GM12865 (cell line): ENCODE results near the gene RNF214.

Experiments
- DNase-seq: peaks from one replicate; pipeline ENCODE4 v3.0.0; 2010; ENCODE audit warnings: low read depth
- H3K4me3 ChIP-seq: 2 replicates; pipeline ENCODE4 v1.5.1; 2011; ENCODE audit warnings: mild to moderate bottlenecking, low read depth, low read length, control low read depth
- TF ChIP-seq, protein P1 (sequence below): IDR thresholded peaks from 2 replicates; pipeline ENCODE4 v1.5.1; 2011; ENCODE audit warnings: low read length, control low read depth, low read depth, inconsistent platforms; ENCODE audit not compliant: insufficient read depth; ENCODE audit errors: missing control alignments

RNF214 gene

DNA sequence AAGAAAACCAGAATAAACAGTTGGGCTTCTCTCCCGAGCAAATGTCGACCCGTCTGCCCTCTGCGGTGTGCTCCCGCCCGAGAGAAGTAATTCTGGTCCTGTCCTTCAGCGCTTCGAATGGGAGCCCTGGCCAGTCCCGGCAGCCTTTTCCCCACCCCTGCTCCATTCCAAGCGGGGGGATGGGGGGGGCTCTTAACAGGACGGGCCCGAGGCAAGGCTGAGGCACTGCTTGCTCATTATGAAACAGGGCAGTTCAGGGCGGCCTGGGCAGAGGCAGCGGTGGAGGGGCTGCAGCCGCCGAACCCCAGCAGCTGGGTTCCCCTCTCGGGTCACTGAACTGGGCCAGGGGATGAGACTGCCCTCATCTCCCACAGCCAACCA is 67.8 kb downstream of the RNF214 start:
- H3K4me3 ChIP-seq = no peak overlapping the region
- no peak for DNase-seq
- TF ChIP-seq, protein P1, sequence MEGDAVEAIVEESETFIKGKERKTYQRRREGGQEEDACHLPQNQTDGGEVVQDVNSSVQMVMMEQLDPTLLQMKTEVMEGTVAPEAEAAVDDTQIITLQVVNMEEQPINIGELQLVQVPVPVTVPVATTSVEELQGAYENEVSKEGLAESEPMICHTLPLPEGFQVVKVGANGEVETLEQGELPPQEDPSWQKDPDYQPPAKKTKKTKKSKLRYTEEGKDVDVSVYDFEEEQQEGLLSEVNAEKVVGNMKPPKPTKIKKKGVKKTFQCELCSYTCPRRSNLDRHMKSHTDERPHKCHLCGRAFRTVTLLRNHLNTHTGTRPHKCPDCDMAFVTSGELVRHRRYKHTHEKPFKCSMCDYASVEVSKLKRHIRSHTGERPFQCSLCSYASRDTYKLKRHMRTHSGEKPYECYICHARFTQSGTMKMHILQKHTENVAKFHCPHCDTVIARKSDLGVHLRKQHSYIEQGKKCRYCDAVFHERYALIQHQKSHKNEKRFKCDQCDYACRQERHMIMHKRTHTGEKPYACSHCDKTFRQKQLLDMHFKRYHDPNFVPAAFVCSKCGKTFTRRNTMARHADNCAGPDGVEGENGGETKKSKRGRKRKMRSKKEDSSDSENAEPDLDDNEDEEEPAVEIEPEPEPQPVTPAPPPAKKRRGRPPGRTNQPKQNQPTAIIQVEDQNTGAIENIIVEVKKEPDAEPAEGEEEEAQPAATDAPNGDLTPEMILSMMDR = no peak

DNA sequence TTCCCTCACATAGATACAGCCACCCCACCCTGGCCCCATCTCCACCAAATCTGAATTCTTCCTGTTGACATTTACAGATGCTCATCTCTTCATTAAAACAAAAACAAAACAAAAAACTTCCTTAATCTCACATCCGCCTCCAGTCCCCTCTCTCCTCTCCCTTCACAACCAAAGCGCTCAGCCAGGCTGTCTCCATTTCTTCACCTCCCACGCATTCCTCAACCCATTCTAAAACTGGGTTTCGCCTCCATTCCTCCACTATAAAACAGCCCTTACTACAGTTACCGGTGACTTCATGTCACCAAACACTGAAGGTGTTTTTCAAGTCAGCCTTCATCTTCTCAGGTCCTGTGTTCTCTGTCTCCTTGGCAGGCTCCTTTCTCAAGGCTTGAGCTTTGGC is 68.3 kb downstream of the RNF214 start:
- no peak for DNase-seq
- TF ChIP-seq, protein P1 = no peak
- no peak overlapping the region for H3K4me3 ChIP-seq

DNA sequence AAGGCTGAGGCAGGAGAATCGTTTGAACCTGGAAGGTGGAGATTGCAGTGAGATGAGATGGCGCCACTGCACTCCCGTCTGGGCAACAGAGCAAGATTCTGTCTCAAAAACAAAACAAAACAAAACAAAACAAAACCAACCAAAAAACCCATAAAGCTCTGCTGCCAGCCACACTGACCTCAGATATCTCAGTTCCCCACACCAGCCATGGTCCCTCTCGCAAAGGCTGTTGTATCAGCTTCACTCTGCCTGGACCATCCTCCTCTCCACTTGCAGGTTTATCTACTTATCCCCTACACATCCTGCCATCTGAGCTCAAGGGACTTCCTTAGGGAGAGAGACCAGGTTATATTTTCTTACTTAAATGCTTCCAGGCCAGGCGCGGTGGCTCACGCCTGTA is 69.8 kb downstream of the RNF214 start:
- TF ChIP-seq, protein P1 = no peak
- peak; percentile 52 for DNase-seq

DNA sequence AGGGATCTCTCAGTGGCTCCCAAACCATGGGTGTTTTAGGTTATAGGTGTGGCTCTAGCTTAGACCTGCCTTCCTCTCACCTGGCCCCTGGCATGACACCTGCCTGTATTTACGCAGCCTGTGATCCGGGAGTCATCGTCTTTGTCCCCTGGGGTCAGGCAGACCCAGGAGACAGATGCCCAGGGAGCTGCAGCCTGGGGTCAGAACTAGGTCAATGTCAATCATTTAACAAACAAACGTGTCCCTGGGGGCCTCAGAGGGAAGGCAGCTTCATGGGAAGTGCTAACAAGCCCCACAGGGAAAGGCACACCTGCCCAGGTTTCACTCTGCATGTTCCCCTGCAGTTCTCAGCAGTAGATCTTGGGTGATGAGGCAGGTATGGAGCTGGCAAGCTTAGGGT is 70.6 kb downstream of the RNF214 start:
- DNase-seq = no peak
- TF ChIP-seq, protein P1 = no peak

More for the DNA sequence above, 69.8 kb downstream of the RNF214 start:
- H3K4me3 ChIP-seq = no peak overlapping the region

DNA sequence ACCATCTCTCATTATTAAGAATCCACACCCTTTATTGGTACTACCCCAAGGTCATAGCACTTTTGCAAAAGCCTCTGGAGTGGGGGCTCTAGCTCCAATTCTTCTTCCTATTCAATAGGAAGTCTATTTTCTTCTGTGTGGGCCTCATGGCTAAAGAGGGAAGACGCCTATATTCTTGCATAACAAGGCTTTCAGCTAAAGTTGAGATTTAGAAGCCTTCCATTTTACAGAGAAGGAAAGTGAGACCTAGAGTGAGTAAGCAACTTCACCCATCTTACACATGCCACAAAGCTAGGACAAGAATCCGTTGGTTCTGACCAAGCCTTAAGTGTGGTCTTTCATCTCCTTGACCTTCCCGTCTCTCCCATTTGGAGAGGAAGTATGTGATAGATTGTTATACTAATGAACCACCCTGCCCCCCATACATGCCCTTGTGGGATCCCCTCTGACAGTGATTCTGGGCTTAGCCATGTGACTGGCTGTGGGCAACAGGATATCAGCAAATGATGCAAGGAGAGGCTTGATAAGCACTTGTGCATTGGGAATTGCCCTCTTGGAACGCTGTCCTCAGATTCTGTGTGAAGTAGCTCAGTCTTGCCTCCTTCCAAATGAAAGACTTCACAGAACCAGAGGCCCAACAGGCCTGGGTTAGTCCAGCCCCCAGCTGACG is 71.3 kb downstream of the RNF214 start:
- H3K4me3 ChIP-seq = no peak overlapping the region
- TF ChIP-seq, protein P1 = no peak
- DNase-seq = no peak

More for the DNA sequence above, 70.6 kb downstream of the RNF214 start:
- no peak overlapping the region for H3K4me3 ChIP-seq

DNA sequence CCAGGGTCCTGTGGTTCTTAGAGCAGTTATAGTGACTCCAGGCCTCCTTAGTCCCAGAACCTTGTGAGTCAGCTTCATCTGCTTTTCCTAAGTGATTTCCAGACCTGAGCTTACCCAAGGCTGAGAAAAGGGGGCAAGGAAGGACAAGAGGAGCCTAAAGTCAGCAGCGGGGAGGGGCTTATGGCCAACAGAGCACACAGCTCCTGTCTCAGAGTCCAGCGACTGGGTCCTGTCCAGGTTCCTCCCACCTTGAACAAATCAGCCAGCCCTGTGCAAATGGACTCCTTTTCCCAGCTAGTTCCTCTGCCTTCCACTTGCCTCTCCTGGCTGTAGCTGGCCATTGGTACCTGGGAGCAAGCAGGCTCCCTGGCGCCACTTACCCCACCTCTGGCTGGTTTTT is 72.7 kb downstream of the RNF214 start:
- TF ChIP-seq, protein P1 = no peak
- DNase-seq = no peak
- H3K4me3 ChIP-seq = no peak overlapping the region

DNA sequence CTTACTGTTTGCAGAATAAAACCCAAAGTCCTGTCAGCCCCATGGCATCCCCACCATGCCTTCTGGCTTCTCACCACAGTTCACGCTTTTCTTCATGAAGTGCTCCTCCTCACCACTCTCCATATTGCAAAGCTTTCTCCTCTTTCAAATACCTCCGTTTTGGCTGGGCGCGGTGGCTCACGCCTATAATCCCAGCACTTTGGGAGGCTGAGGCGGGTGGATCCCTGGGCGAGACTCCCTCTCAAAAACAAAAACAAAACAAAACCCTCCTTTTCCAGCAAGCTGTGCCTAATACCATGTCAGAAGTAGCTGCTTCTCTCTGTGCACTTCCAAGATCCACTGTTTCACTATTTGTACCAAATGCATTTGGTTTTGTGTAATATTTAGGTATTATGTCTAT is 76.8 kb downstream of the RNF214 start:
- DNase-seq = no peak
- TF ChIP-seq, protein P1 = no peak
- H3K4me3 ChIP-seq = no peak overlapping the region
